ENCODE measurements around the gene POR. TPM values are rescaled to one million over a fixed set of nuclear protein-coding genes. Genes with fewer than 3 reads are reported as not detected.

The POR gene
- total and polyA plus RNA-seq, 5 donors from 2014 or later, result 51.3 to 68.0 (median 60.5) TPM

DNA sequence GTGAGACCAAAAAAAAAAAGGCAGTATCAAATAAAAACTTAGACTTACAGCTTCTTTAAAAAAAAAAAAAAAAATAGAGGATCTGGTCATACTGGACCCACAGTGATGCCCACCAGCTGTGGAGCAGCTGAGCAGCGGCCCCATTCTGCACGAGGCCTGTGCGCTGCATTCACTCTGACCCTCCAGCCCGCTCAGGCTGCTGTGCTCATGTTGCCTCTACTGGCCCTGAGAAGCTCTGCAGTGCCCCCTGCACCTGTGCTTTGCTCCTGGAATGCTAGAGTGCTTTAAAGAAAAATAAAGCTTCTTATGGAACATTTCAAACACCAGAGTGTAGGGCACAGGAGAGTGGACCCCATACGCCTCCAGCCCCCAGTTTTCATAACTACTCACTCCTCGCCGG lies 46.3 kb downstream of the POR start:
- Histone ChIP-seq H3K36me3 (ENCODE audit: control insufficient read depth, insufficient read depth, low read length) (peaks cover 19% of the 10 kb centered on the region), H3K27me3 (ENCODE audit: control insufficient read depth, insufficient read depth, low read length) (no peaks in the 10 kb centered on the region), H3K4me3 (ENCODE audit: low read depth, low read length) (no peak overlapping the region), H3K4me1 (ENCODE audit: control insufficient read depth, insufficient read depth, low read length, poor library complexity, severe bottlenecking) (no peaks in the 10 kb centered on the region), H3K9me3 (ENCODE audit: control insufficient read depth in 2 of 2, low read length in 2 of 2) (no peaks in the 10 kb centered on the region), H3K27ac (ENCODE audit: insufficient read depth, low read length, poor library complexity, severe bottlenecking) (no peak overlapping the region)
- Mint-ChIP-seq H3K27me3 (peaks cover 4% of the 10 kb centered on the region), H3K9me3 (no peaks in the 10 kb centered on the region), H3K27ac (no peak overlapping the region), H3K36me3 (peaks cover 26% of the 10 kb centered on the region), H3K4me1 (peaks cover 0 to 5% (median 2%) of the 10 kb centered on the region in 4 donors), H3K4me3 (no peak overlapping the region)
- DNase-seq (no peak), ATAC-seq (ENCODE audit: low read depth in 2 of 2) (no peak)

DNA sequence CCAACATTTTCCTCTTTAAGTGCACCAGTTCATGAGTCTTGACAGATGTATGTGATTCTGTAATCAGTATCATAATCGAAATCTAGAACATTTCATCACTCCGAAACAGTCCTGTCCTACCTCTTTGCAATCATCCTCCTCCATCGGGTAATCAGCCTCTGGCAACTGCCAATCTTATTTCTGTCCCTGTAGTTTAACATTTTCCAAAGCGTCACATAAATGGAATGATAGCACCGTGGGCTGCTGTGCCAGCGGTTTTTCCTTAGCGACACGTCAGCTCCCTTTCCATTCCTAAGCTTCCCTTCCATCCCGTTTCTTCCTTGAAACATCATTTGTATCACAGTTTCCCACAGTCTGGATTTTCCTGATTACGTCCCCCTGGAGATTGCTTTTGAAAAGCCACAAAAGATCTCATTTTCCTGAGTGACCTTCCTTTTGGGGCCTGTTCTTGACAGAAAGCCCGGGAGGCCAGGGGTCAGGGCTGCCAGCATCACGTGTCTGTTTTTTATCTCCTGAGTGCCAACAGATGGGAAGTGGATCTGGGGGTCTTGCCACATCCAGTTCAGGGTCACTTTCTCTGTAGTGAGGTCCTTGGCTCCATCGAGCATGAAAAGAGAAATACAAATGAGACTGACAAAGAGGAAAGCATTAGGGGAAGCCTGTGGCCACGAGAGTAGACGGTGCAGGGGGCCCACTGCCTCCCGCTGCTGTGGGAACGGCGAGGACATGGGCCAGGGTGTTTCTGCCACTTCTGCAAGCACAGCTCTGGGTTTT lies 47.8 kb downstream of the POR start:
- H3K4me3 Mint-ChIP-seq, result no peak overlapping the region
- H3K9me3 ChIP-seq (ENCODE audit: control insufficient read depth in 2 of 2, low read length in 2 of 2), result no peaks in the 10 kb centered on the region
- no peaks in the 10 kb centered on the region for H3K27me3 Mint-ChIP-seq
- H3K27ac Mint-ChIP-seq, result peak overlapping the region in 1 of 3 donors; percentile 11
- peaks cover 23% of the 10 kb centered on the region for H3K36me3 Mint-ChIP-seq
- H3K27me3 ChIP-seq (ENCODE audit: control insufficient read depth, insufficient read depth, low read length), result no peaks in the 10 kb centered on the region
- no peak overlapping the region for H3K4me3 ChIP-seq (ENCODE audit: low read depth, low read length)
- H3K27ac ChIP-seq (ENCODE audit: insufficient read depth, low read length, poor library complexity, severe bottlenecking), result no peak overlapping the region
- no peak for ATAC-seq (ENCODE audit: low read depth in 2 of 2)
- no peaks in the 10 kb centered on the region for H3K9me3 Mint-ChIP-seq
- no peak for DNase-seq
- H3K36me3 ChIP-seq (ENCODE audit: control insufficient read depth, insufficient read depth, low read length), result peaks cover 7% of the 10 kb centered on the region
- peaks cover 0 to 5% (median 2%) of the 10 kb centered on the region in 4 donors for H3K4me1 Mint-ChIP-seq
- no peaks in the 10 kb centered on the region for H3K4me1 ChIP-seq (ENCODE audit: control insufficient read depth, insufficient read depth, low read length, poor library complexity, severe bottlenecking)

DNA sequence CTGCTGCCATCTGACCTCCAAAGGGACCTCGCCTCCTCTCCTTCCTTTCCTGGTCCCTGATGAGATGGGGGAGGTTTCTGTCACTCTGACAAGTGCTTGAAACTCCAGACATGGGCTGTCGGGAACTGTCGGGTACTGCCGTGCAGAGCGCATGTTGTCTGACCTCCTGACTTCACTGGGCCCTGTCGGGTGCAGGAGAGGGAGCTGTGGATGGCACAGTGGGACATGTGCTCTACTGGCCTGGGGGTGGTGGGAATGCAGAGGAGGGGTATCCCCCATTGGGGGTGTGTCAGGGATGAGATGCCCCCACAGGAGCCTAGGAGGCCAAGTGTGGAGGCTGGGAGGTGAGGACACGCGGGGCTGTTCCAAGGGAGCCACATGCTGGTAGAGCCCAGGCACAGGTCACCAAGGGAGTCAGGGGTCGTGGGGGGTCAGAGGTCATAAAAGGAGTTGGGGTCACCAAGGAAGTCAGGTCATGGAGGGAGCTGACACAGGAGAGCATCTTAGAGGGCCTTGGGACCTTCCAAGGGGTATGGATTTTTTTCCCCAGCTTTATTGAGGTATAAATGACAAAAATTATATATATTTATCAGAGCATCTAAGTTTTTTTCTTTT lies 48.5 kb downstream of the POR start:
- ATAC-seq (ENCODE audit: low read depth in 2 of 2) (no peak), DNase-seq (no peak)
- Histone ChIP-seq H3K36me3 (ENCODE audit: control insufficient read depth, insufficient read depth, low read length) (peaks cover 8% of the 10 kb centered on the region), H3K4me1 (ENCODE audit: control insufficient read depth, insufficient read depth, low read length, poor library complexity, severe bottlenecking) (no peaks in the 10 kb centered on the region), H3K9me3 (ENCODE audit: control insufficient read depth in 2 of 2, low read length in 2 of 2) (no peaks in the 10 kb centered on the region), H3K27me3 (ENCODE audit: control insufficient read depth, insufficient read depth, low read length) (no peaks in the 10 kb centered on the region), H3K4me3 (ENCODE audit: low read depth, low read length) (no peak overlapping the region), H3K27ac (ENCODE audit: insufficient read depth, low read length, poor library complexity, severe bottlenecking) (no peak overlapping the region)
- Mint-ChIP-seq H3K4me3 (no peak overlapping the region), H3K27me3 (no peaks in the 10 kb centered on the region), H3K4me1 (peaks cover 0 to 5% (median 2%) of the 10 kb centered on the region in 4 donors), H3K36me3 (peaks cover 23% of the 10 kb centered on the region), H3K27ac (no peak overlapping the region), H3K9me3 (no peaks in the 10 kb centered on the region)

DNA sequence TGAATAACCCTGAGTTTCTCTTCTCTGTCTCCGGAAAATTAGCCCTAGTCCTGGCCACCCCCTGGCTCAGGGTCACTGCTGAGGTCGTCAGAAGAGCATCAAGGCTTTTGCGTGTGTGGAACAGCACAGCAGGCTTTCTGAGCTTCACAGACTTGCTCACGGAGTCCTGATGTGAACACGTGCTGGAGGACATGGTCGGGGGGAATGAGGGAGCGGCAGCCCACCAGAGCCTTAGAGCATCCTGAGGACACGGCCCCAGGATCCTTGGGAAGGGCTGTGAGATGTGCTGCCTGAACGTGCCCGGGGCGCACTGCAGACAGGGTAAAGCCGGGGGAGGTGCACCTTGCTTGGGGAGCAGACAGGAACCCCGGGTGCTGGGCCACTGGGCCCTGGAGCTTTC lies 50.7 kb downstream of the POR start:
- Histone ChIP-seq H3K4me1 (ENCODE audit: control insufficient read depth, insufficient read depth, low read length, poor library complexity, severe bottlenecking) (no peaks in the 10 kb centered on the region), H3K27ac (ENCODE audit: insufficient read depth, low read length, poor library complexity, severe bottlenecking) (no peak overlapping the region), H3K36me3 (ENCODE audit: control insufficient read depth, insufficient read depth, low read length) (peaks cover 9% of the 10 kb centered on the region), H3K27me3 (ENCODE audit: control insufficient read depth, insufficient read depth, low read length) (no peaks in the 10 kb centered on the region), H3K9me3 (ENCODE audit: control insufficient read depth in 2 of 2, low read length in 2 of 2) (no peaks in the 10 kb centered on the region), H3K4me3 (ENCODE audit: low read depth, low read length) (no peak overlapping the region)
- Mint-ChIP-seq H3K27me3 (no peaks in the 10 kb centered on the region), H3K4me3 (no peak overlapping the region), H3K36me3 (peaks cover 20% of the 10 kb centered on the region), H3K27ac (no peak overlapping the region), H3K9me3 (no peaks in the 10 kb centered on the region), H3K4me1 (peaks cover 0 to 5% (median 2%) of the 10 kb centered on the region in 4 donors)
- DNase-seq, result no peak
- no peak for ATAC-seq (ENCODE audit: low read depth in 2 of 2)

- no peaks in the 10 kb centered on the region for H3K4me1 ChIP-seq (ENCODE audit: control insufficient read depth, insufficient read depth, low read length, poor library complexity, severe bottlenecking)
- H3K4me3 ChIP-seq (ENCODE audit: low read depth, low read length), result no peak overlapping the region
- DNase-seq, result no peak
- H3K9me3 ChIP-seq (ENCODE audit: control insufficient read depth in 2 of 2, low read length in 2 of 2), result no peaks in the 10 kb centered on the region
- no peaks in the 10 kb centered on the region for H3K27me3 Mint-ChIP-seq
- H3K27ac Mint-ChIP-seq, result no peak overlapping the region
- H3K36me3 Mint-ChIP-seq, result peaks cover 19% of the 10 kb centered on the region
- no peak overlapping the region for H3K27ac ChIP-seq (ENCODE audit: insufficient read depth, low read length, poor library complexity, severe bottlenecking)
- H3K36me3 ChIP-seq (ENCODE audit: control insufficient read depth, insufficient read depth, low read length), result peaks cover 9% of the 10 kb centered on the region
- no peaks in the 10 kb centered on the region for H3K9me3 Mint-ChIP-seq
- ATAC-seq (ENCODE audit: low read depth in 2 of 2), result no peak
- peaks cover 0 to 5% (median 2%) of the 10 kb centered on the region in 4 donors for H3K4me1 Mint-ChIP-seq
- no peaks in the 10 kb centered on the region for H3K27me3 ChIP-seq (ENCODE audit: control insufficient read depth, insufficient read depth, low read length)
- no peak overlapping the region for H3K4me3 Mint-ChIP-seq
Observed at GRCh38 chr7:75966190-75966961, 51.4 kb downstream of the POR start.

DNA sequence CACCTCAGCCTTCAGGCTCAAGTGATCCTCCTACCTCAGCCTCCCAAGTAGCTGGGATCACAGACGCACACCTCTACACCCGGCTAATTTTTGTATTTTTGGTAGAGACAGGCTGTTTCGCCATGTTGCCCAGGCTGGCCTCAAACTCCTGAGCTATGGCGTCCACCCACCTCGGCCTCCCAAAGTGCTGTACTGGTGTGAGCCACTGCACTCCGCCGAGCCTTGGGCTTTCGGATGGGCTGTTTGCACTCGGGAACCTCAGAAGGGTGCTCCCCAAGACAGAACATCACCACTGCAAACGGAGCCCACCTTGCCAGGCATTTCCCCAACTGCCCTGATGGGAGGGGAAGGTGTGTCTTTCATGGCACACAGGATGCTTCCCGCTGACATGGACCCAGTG lies 52.1 kb downstream of the POR start:
- no peak for ATAC-seq (ENCODE audit: low read depth in 2 of 2)
- H3K27ac ChIP-seq (ENCODE audit: insufficient read depth, low read length, poor library complexity, severe bottlenecking), result no peak overlapping the region
- H3K4me1 ChIP-seq (ENCODE audit: control insufficient read depth, insufficient read depth, low read length, poor library complexity, severe bottlenecking), result no peaks in the 10 kb centered on the region
- no peaks in the 10 kb centered on the region for H3K27me3 Mint-ChIP-seq
- H3K36me3 Mint-ChIP-seq, result peaks cover 18% of the 10 kb centered on the region
- DNase-seq, result no peak
- H3K36me3 ChIP-seq (ENCODE audit: control insufficient read depth, insufficient read depth, low read length), result peaks cover 6% of the 10 kb centered on the region
- H3K27ac Mint-ChIP-seq, result no peak overlapping the region
- H3K4me3 Mint-ChIP-seq, result no peak overlapping the region
- peaks cover 0 to 5% (median under 1%) of the 10 kb centered on the region in 4 donors for H3K4me1 Mint-ChIP-seq
- H3K9me3 ChIP-seq (ENCODE audit: control insufficient read depth in 2 of 2, low read length in 2 of 2), result no peaks in the 10 kb centered on the region
- no peaks in the 10 kb centered on the region for H3K9me3 Mint-ChIP-seq
- no peak overlapping the region for H3K4me3 ChIP-seq (ENCODE audit: low read depth, low read length)
- no peaks in the 10 kb centered on the region for H3K27me3 ChIP-seq (ENCODE audit: control insufficient read depth, insufficient read depth, low read length)

DNA sequence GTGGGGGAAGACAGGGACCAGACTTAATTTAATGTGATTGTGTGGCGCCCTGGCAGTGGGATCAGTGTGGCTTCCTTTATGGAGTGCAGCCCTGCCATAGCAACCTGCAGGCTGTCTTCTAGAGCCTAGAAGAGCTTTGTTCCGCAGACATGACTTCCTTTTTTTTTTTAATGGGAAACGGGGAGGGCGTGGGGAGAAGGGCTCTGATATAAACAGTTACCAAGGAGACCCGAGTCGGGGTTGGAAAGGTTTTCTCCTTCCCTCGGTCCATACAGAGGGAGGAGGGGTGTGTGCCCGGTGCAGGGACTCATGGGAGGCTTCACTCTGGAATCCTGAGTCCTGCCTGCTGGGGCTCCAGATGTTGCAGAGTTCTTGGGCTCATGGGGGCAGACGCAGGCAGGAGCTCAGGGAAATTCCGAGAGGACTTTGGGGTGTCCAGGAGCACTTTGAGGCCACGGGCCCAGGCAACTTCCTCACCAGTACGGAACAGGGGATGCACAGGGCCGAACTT lies 52.6 kb downstream of the POR start:
- Mint-ChIP-seq H3K9me3 (no peaks in the 10 kb centered on the region), H3K4me1 (peaks cover 0 to 4% (median under 1%) of the 10 kb centered on the region in 4 donors), H3K27ac (no peak overlapping the region), H3K27me3 (no peaks in the 10 kb centered on the region), H3K4me3 (no peak overlapping the region), H3K36me3 (peaks cover 19% of the 10 kb centered on the region)
- Histone ChIP-seq H3K27ac (ENCODE audit: insufficient read depth, low read length, poor library complexity, severe bottlenecking) (no peak overlapping the region), H3K4me3 (ENCODE audit: low read depth, low read length) (no peak overlapping the region), H3K27me3 (ENCODE audit: control insufficient read depth, insufficient read depth, low read length) (no peaks in the 10 kb centered on the region), H3K36me3 (ENCODE audit: control insufficient read depth, insufficient read depth, low read length) (peaks cover 11% of the 10 kb centered on the region), H3K4me1 (ENCODE audit: control insufficient read depth, insufficient read depth, low read length, poor library complexity, severe bottlenecking) (no peaks in the 10 kb centered on the region), H3K9me3 (ENCODE audit: control insufficient read depth in 2 of 2, low read length in 2 of 2) (no peaks in the 10 kb centered on the region)
- no peak for ATAC-seq (ENCODE audit: low read depth in 2 of 2)
- no peak for DNase-seq
